Stimulated activated CD4-positive, alpha-beta T cell treated with anti-CD3 and anti-CD28 coated beads, Interleukin-1b, Interleukin-23, amount 100 ng/mL, for 1 hour (primary cell): ENCODE results near the gene WDR1.

Source experiments
- DNase-seq, 2 donors: peaks; one replicate each; pipeline ENCODE4 v3.0.0-alpha.2; 2020; ENCODE audit warnings: low read depth in 2 of 2

WDR1 gene

GRCh38 chr4:10066670-10067651 is 49.6 kb downstream of the WDR1 start:
- no peak for DNase-seq

DNA sequence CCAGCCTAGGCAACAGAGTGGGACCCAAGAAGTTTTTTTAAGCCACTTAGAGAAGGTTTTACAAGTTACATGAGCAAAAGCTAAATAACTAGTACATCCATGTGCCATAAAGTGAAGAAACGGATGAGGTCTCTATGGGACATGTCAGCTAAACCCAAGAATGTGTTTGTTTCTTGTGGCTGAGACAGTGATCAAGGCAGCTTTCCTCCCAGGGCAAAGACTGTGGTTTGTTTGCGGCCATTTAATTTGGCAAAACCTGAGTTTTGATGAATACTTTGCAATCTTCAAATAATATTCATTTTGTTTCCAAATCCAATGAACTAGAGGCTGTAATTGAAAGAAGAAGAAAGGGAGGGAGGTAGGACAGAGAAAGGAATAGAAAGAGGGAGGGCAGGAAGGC is 50.4 kb downstream of the WDR1 start:
- DNase-seq: no peak

DNA sequence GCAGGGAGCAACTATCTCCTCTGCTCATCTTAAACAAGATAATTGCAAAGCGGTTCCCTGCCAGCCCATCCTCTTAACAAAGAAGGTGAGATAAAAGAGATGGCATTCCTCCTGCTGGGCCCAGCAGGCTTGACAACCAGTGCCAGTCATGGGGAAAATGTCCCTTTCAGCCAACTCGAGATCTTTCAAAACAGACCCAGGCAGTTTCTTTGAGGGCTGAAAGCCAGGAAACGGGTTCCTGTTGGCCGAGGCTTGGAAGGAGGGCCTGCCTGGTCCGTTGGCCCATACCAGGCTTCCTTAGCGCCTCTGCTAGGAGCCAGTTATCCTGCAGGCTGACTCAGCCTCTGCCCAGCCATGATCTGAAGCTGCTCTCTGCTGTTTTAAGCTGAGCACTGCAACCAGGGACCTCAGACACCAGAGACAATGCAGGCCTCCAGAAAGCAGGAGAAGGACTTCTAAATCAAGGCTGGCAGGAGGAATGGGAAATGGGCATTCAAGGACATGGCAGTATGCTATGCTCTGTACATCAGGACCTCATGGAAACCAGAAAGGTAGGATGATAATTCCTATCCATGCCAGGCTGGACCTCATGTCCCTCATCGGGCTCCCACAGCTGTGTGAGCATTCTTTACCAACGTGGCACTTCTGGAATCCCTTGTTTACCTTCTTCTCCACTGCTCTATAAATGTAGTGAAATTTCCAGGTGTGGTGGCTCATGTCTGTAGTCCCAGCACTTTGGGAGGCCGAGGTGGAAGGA is 52.9 kb downstream of the WDR1 start:
- no peak for DNase-seq

DNA sequence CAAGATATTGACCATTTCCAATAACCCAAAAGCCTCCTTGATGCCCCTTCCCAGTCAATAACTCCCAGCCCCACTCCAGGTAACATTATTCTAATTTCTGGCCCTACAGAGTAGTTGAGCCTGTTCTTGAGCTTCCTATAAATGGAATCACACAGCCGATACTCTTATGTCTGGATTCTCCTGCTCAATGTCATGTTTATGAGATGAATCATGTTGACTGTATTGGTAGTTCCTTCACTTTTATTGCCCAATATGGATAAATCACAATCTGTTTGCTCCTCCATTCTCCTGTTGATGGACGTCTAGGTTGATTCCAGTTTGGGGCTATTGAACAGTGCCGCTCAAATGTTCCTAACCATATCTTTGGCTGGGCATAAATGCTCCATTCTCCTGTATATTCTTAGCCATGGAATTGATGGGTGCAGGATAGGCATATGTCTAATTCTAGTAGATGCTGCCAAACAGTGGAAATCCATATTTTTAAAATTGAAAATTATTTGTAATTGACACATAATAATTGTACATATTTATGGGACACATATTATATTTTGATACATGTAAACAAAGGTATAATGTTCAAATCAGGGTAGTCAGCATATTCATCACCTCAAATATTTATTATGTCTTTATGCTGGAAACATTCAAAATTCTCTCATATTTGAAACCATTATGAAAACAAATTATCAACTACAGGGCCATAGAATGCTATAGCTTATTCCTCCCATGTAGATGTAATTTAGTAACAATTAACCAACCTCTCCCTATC is 54.8 kb downstream of the WDR1 start:
- DNase-seq: no peak

DNA sequence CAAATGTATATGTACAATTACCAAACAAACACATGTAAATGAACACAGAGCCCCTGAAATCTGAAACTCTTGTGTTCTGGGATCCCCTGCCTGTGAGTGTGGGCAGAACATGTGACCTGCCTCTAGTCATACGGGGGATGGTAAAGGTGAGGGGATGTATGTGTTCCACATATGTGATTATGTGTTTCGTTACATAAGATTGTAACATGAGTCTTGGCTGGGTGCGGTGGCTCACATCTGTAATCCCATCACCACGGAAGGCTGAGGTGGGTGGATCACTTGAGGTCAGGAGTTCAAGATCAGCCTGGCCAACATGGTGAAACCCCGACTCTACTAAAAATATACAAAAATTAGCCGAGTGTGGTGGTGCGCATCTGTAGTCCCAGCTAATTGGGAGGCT is 58.2 kb downstream of the WDR1 start:
- DNase-seq: no peak

GRCh38 chr4:10057023-10057395 is 59.6 kb downstream of the WDR1 start:
- DNase-seq: no peak

DNA sequence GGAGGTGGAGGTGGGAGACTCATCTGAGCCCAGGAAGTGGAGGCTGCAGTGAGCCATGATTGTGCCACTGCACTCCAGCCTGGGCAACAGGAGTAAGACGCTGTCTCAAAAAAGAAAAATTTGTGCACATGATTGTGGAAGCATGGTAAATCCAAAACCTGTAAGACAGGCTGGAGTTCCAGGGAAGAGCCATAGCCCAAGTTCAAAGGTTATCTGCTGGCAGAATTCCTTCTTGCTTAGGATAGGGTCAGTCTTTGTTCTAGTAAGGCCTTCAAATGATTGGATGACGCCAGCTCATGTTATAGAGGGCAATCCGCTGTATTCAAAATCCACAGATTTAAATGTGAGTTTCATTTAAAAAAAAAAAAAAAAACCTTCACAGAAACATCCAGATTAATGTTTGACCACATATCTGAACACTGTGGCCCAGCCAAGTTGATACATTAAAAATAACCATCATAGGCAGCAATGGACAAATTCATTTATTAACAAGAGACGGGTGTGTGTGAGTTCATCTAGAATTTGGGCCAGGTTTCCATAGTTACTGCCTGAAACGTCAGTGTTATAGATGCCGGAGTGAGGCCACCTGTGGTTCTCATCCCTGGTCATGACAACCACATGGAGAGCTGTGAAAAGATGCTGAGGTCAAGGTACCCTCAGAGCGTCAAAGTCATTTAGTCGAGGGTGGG is 60.1 kb downstream of the WDR1 start:
- no peak for DNase-seq

DNA sequence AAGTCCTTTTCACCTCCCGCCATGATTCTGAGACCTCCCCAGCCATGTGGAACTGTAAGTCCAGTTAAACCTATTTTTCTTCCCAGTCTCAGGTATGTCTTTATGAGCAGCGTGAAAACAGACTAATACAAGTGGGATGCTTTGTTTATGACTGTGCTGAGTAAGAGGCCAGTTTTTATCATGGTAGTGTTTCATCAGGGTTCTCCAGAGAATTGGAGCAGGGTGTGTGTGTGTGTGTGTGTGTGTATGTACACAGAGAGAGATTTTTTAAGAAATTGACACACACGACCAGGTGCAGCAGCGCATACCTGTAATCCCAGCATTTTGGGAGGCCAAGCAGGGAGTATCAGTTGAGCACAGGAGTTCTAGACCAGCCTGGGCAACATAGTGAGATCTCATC is 60.7 kb downstream of the WDR1 start:
- DNase-seq: no peak

DNA sequence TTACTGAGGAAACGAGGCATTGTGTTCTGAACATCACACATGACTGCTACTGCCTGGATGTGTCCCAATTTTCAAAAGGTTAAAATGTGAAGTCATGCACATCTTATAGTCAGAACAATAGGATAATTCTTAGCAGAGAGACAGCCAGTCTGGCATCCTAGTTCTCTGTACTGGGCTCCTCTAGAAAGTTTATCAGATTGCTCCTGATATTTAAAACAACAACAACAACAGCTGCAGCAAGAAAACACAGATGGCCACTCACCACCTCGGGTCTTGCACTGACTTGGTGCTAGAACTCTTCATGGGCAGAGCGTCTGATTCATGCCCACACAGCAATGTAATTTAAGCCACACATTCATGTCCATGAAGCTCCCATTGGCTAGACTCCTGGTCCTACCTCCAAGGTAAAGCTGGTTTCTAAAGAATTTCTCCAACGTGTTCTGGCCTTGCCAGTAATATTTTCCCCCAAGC is 62.0 kb downstream of the WDR1 start:
- DNase-seq: no peak

DNA sequence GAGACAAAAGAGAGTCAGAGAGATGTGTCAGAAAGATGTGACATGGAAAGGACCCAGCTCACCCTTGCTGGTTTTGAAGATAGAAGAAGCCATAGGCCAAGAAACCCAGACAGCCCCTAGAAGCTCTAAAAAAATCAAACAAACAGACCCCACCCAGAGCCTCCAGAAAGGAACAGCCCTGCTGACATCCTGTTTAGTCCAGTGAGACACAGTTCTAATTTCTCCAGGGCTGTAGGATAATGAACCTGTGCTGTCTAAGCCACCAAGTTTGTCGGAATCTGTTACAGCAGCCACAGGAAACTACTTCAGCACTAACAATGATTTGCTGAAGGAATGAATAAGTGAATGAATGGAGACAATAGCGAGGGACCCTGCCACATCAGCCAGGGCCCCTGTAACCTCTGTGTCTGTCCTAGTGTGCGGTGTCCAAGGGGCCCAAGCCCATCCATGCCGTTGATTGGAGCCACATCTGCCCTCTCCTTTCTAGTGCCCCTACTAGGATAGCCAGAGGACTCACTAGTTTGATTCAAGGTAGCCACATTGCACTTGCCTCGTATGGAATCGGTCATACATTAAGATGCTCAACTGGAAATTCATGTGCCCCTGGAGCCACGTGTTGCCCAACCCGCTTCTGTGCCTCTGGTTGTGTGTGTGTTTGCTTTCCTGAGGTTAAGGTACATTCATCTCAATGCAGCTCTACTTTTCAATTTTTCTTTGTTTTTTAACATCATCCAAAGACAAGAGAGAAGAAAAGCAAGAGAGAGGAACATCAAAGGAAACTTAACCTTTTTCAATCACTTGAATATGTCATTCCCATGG is 62.8 kb downstream of the WDR1 start:
- no peak for DNase-seq

GRCh38 chr4:10051517-10052135 is 65.0 kb downstream of the WDR1 start:
- DNase-seq: no peak

DNA sequence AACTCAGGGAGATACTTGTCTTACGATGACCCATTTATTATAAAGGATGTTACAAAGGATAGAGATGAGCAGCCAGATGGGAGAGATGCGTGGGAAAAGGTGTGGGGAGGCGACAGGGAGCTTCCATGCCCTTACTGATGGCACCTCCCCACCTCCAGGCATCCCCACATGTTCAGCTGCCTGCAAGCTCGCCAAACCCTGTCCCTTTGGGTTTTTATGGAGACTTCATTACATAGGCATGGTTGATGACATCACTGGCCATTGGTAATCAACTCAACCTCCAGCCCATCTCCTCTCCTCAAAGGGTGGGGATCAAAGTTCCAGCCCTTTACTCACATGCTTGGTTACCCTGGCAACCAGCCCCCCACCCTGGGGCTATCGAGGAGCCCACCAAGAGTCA is 65.9 kb downstream of the WDR1 start:
- DNase-seq: no peak

- DNase-seq: no peak
Observed at GRCh38 chr4:10050261-10050661, 66.3 kb downstream of the WDR1 start.

DNA sequence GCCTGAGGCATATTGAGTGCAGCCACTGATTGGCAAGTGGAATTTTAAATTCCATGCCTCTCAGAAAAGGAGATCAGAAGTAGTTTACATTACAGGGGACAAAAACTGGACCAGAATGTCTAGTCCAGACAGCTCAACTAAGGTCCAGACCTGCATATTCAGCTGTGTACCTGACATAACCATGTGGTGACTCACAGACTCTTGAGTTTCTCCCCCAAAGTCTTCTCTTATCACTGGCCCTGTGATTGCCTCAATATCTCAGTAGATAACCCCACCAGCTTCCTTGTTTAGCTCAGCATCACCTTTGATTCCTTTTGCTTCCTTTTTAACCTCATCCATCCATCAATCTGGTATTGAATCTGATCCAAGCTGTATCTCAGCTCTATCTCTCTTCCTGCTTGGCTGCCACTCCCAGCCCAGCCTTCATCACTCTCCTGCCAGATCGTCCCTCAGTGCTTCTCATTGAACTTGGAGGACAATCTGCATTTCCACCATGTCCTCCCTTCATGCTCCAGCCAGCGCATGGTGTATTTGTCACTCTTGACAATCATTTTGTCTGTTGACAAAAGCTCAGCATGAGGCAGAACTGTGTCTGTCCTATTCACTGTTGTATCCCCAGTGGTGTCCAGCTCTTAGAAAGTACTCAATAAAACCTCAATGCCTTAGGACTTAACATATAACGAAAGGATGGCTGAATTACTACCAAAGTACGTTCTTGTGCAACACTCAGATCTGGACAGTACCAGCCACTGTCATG is 67.5 kb downstream of the WDR1 start:
- no peak for DNase-seq

GRCh38 chr4:10047967-10048366 is 68.6 kb downstream of the WDR1 start:
- DNase-seq: no peak

DNA sequence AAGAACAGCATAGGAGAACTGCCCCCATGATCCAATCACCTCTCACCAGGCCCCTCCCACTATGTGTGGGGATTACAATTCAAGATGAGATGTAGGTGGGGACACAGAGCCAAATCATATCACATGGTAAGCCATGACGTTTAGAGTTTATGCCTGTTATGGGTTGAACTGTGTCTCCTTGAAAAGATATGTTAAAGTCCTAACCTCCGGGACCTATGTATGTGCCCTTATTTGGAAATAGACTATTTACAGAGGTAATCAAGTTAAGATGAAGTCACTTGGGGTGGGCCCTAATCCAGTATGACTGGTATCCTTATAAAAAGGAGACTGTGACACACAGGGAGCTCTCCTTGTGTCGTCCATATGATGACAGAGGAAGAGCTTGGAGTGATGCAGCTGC is 70.1 kb downstream of the WDR1 start:
- no peak for DNase-seq

DNA sequence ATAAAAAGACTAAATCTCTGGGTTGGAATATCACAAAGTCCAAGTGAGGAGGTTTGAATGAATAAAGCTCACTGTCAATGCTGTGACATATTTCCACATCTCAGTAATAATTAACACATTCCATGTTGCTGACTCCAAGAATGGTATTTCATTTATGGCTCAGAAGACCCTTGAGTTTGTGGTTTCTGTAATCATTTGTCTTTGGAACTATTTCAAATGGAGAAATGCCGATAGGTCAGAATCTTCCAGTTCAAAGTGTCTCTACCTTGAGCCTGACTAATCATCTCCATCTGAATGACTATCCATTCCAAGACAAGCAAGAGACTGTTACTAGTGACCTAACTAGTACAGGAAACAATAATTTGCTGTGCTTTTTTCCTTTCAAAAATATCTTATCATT is 71.1 kb downstream of the WDR1 start:
- no peak for DNase-seq

DNA sequence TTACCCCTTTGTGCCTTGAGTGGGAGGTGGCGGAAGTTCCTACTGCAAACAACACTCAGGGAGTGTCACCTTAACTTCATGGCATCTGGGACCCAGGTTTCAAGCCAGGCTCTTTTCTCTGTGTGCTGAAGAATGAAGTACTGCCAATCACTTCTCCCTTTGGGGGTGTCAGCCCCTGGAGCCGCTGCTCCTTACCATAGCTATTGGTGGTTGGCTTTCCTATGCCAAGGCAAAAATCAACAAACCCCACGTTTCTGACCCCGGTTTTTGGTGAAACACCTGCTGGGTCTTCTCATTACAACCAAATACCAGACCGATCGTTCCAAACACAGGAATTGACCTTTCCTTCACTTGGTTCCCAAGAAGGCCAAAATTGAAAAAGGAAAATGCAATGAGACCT is 75.6 kb downstream of the WDR1 start:
- no peak for DNase-seq
